Neuron (in vitro differentiated cells): ENCODE measurements around the gene KDM4B.

Experiments
- H2AFZ ChIP-seq: one replicate; pipeline ENCODE4 v1.6.1; 2013; ENCODE audit warnings: low read depth, mild to moderate bottlenecking, inconsistent platforms, low read length, moderate library complexity
- H3K27me3 ChIP-seq: one replicate; pipeline ENCODE4 v1.6.1; 2013; ENCODE audit warnings: low read length; ENCODE audit not compliant: insufficient read depth
- H3K36me3 ChIP-seq: one replicate; pipeline ENCODE4 v1.6.1; 2013; ENCODE audit warnings: low read length; ENCODE audit not compliant: insufficient read depth
- H3K4me1 ChIP-seq: one replicate; pipeline ENCODE4 v1.6.1; 2013; ENCODE audit warnings: low read length; ENCODE audit not compliant: insufficient read depth
- H3K4me3 ChIP-seq: 2 replicates; pipeline ENCODE4 v1.5.1; 2013; ENCODE audit warnings: mild to moderate bottlenecking, low read length, moderate library complexity
- H3K9me3 ChIP-seq: one replicate; pipeline ENCODE4 v1.6.1; 2013; ENCODE audit warnings: low read length

KDM4B gene

GRCh38 chr19:5016268-5016667 lies 47.4 kb downstream of the KDM4B start:
- Histone ChIP-seq H2AFZ (no peak overlapping the region), H3K9me3 (peaks cover 11% of the 10 kb centered on the region), H3K27me3 (no peaks in the 10 kb centered on the region), H3K36me3 (peaks cover 31% of the 10 kb centered on the region), H3K4me1 (no peaks in the 10 kb centered on the region), H3K4me3 (no peak overlapping the region)

GRCh38 chr19:5016781-5017180 lies 47.9 kb downstream of the KDM4B start:
- Histone ChIP-seq H3K36me3 (peaks cover 31% of the 10 kb centered on the region), H3K27me3 (no peaks in the 10 kb centered on the region), H2AFZ (no peak overlapping the region), H3K4me3 (no peak overlapping the region), H3K4me1 (no peaks in the 10 kb centered on the region), H3K9me3 (peaks cover 11% of the 10 kb centered on the region)

- Histone ChIP-seq H3K4me1 (no peaks in the 10 kb centered on the region), H3K36me3 (peaks cover 31% of the 10 kb centered on the region), H2AFZ (no peak overlapping the region), H3K4me3 (no peak overlapping the region), H3K27me3 (no peaks in the 10 kb centered on the region), H3K9me3 (peaks cover 11% of the 10 kb centered on the region)
Observed at GRCh38 chr19:5017235-5017634, 48.3 kb downstream of the KDM4B start.

- Histone ChIP-seq H3K4me1 (no peaks in the 10 kb centered on the region), H3K4me3 (no peak overlapping the region), H3K36me3 (peaks cover 28% of the 10 kb centered on the region), H3K9me3 (peaks cover 8% of the 10 kb centered on the region), H3K27me3 (no peaks in the 10 kb centered on the region), H2AFZ (no peak overlapping the region)
Observed at GRCh38 chr19:5018224-5019015, 49.5 kb downstream of the KDM4B start.

- H2AFZ ChIP-seq = no peak overlapping the region
- peaks cover 8% of the 10 kb centered on the region for H3K9me3 ChIP-seq
- no peak overlapping the region for H3K4me3 ChIP-seq
Observed at GRCh38 chr19:5020368-5020767, 51.5 kb downstream of the KDM4B start.

GRCh38 chr19:5021046-5021445 lies 52.1 kb downstream of the KDM4B start:
- no peak overlapping the region for H2AFZ ChIP-seq
- H3K4me1 ChIP-seq = no peaks in the 10 kb centered on the region

More at GRCh38 chr19:5020368-5020767, 51.5 kb downstream of the KDM4B start:
- Histone ChIP-seq H3K4me1 (no peaks in the 10 kb centered on the region), H3K36me3 (peaks cover 28% of the 10 kb centered on the region), H3K27me3 (no peaks in the 10 kb centered on the region)

GRCh38 chr19:5022066-5022860 lies 53.4 kb downstream of the KDM4B start:
- H3K4me3 ChIP-seq = no peak overlapping the region
- H3K36me3 ChIP-seq = peaks cover 15% of the 10 kb centered on the region

More at GRCh38 chr19:5021046-5021445, 52.1 kb downstream of the KDM4B start:
- Histone ChIP-seq H3K36me3 (peaks cover 27% of the 10 kb centered on the region), H3K4me3 (no peak overlapping the region), H3K27me3 (no peaks in the 10 kb centered on the region), H3K9me3 (peaks cover 8% of the 10 kb centered on the region)

GRCh38 chr19:5023128-5023571 lies 54.2 kb downstream of the KDM4B start:
- peaks cover 3% of the 10 kb centered on the region for H3K4me1 ChIP-seq
- H3K9me3 ChIP-seq = peaks cover 8% of the 10 kb centered on the region
- H2AFZ ChIP-seq = no peak overlapping the region
- no peak overlapping the region for H3K4me3 ChIP-seq
- H3K27me3 ChIP-seq = no peaks in the 10 kb centered on the region
- H3K36me3 ChIP-seq = peaks cover 12% of the 10 kb centered on the region

More at GRCh38 chr19:5022066-5022860, 53.4 kb downstream of the KDM4B start:
- no peak overlapping the region for H2AFZ ChIP-seq
- no peaks in the 10 kb centered on the region for H3K27me3 ChIP-seq
- H3K4me1 ChIP-seq = peaks cover 3% of the 10 kb centered on the region
- peaks cover 8% of the 10 kb centered on the region for H3K9me3 ChIP-seq

- Histone ChIP-seq H3K27me3 (no peaks in the 10 kb centered on the region), H3K4me3 (no peak overlapping the region), H3K4me1 (peaks cover 3% of the 10 kb centered on the region), H3K9me3 (peaks cover under 1% of the 10 kb centered on the region), H3K36me3 (peaks cover 4% of the 10 kb centered on the region), H2AFZ (no peak overlapping the region)
Observed at GRCh38 chr19:5024282-5024681, 55.4 kb downstream of the KDM4B start.

GRCh38 chr19:5025027-5025426 lies 56.1 kb downstream of the KDM4B start:
- H3K36me3 ChIP-seq = peaks cover 2% of the 10 kb centered on the region
- H2AFZ ChIP-seq = no peak overlapping the region
- no peak overlapping the region for H3K4me3 ChIP-seq
- H3K4me1 ChIP-seq = peaks cover 3% of the 10 kb centered on the region
- no peaks in the 10 kb centered on the region for H3K9me3 ChIP-seq
- no peaks in the 10 kb centered on the region for H3K27me3 ChIP-seq

GRCh38 chr19:5026706-5027273 lies 57.9 kb downstream of the KDM4B start:
- H3K36me3 ChIP-seq = no peaks in the 10 kb centered on the region
- no peak overlapping the region for H2AFZ ChIP-seq
- no peak overlapping the region for H3K4me3 ChIP-seq
- no peaks in the 10 kb centered on the region for H3K9me3 ChIP-seq
- peaks cover 14% of the 10 kb centered on the region for H3K4me1 ChIP-seq
- no peaks in the 10 kb centered on the region for H3K27me3 ChIP-seq

- no peaks in the 10 kb centered on the region for H3K9me3 ChIP-seq
- no peak overlapping the region for H3K4me3 ChIP-seq
- peaks cover 17% of the 10 kb centered on the region for H3K4me1 ChIP-seq
- H2AFZ ChIP-seq = no peak overlapping the region
- H3K27me3 ChIP-seq = no peaks in the 10 kb centered on the region
- peaks cover 5% of the 10 kb centered on the region for H3K36me3 ChIP-seq
Observed at GRCh38 chr19:5028229-5028886, 59.4 kb downstream of the KDM4B start.
